DOHH2 (cell line): ENCODE data around the gene COL27A1.

Source experiments
- CTCF ChIP-seq: fragments of 200-600 bp; sonication (generic); IDR thresholded peaks from one replicate; pipeline ENCODE4 v1.5.1; 2014; ENCODE audit warnings: antibody characterized with exemption, mild to moderate bottlenecking, low read depth, low read length; ENCODE audit not compliant: poor library complexity, severe bottlenecking
- EZH2phosphoT487 ChIP-seq: fragments of 200-600 bp; sonication (generic); IDR thresholded peaks from 2 replicates; pipeline ENCODE4 v1.6.1; 2017; ENCODE audit warnings: borderline replicate concordance, mild to moderate bottlenecking, antibody characterized with exemption, low read length, moderate library complexity, mixed read lengths

GRCh38 chr9:114122136-114123027, 33.0 kb upstream of the COL27A1 start:
- TF ChIP-seq EZH2phosphoT487, result no peak
- TF ChIP-seq CTCF, result no peak
